Umbilical cord (tissue), 2 donors: ENCODE results near the gene SPG7. TPM values are rescaled to one million over a fixed set of nuclear protein-coding genes. Genes with fewer than 3 reads are reported as not detected.
"Not testable (repeated sequence)": the region's sequence is repeated elsewhere in the genome, so short reads cannot be mapped to it uniquely, and the experiment has no call there.

Experiments
- DNase-seq: peaks from one replicate; pipeline ENCODE4 v3.0.0-alpha.2; 2015; ENCODE audit warnings: low spot score
- total RNA-seq: library from RNA; depleted of rRNA; stranded (reverse); fragments of >200 nt; gene quantifications from one replicate; pipeline ENCODE4 v1.2.3, GENCODE V29; 2014; ENCODE audit warnings: low replicate concordance; ENCODE audit not compliant: insufficient read depth

Gene SPG7
- 121 TPM for total RNA-seq

GRCh38 chr16:89507834-89508590, at the start of gene SPG7:
SPG7 (plus strand) TSS chr16:89508403; CDS start chr16:89508418, 15 bp downstream.
- DNase-seq, result peak; percentile 93

- DNase-seq, result no peak
Measured at GRCh38 chr16:89458551-89458950, 49.7 kb upstream of the SPG7 start.

GRCh38 chr16:89458967-89459366, 49.2 kb upstream of the SPG7 start:
- DNase-seq, result no peak

- no peak for DNase-seq
Measured at GRCh38 chr16:89460556-89460955, 47.6 kb upstream of the SPG7 start.

- not testable (repeated sequence) for DNase-seq
Measured at GRCh38 chr16:89461890-89462289, 46.3 kb upstream of the SPG7 start.

GRCh38 chr16:89462639-89463038, 45.6 kb upstream of the SPG7 start:
- not testable (repeated sequence) for DNase-seq

- not testable (repeated sequence) for DNase-seq
Measured at GRCh38 chr16:89463312-89463711, 44.9 kb upstream of the SPG7 start.

- DNase-seq, result no peak
Measured at GRCh38 chr16:89466920-89467319, 41.3 kb upstream of the SPG7 start.

GRCh38 chr16:89467382-89467781, 40.8 kb upstream of the SPG7 start:
- no peak for DNase-seq

- no peak for DNase-seq
Measured at GRCh38 chr16:89472711-89473075, 35.5 kb upstream of the SPG7 start.

GRCh38 chr16:89473136-89473712, 35.0 kb upstream of the SPG7 start:
- DNase-seq, result no peak

GRCh38 chr16:89473791-89474414, 34.3 kb upstream of the SPG7 start:
- no peak for DNase-seq

GRCh38 chr16:89475144-89475543, 33.1 kb upstream of the SPG7 start:
- no peak for DNase-seq

GRCh38 chr16:89476379-89476778, 31.8 kb upstream of the SPG7 start:
- no peak for DNase-seq

- DNase-seq, result no peak
Measured at GRCh38 chr16:89476811-89477261, 31.4 kb upstream of the SPG7 start.

- no peak for DNase-seq
Measured at GRCh38 chr16:89478576-89479221, 29.5 kb upstream of the SPG7 start.

- DNase-seq, result no peak
Measured at GRCh38 chr16:89481356-89481955, 26.7 kb upstream of the SPG7 start.

GRCh38 chr16:89482150-89482816, 25.9 kb upstream of the SPG7 start:
- DNase-seq, result no peak

GRCh38 chr16:89482817-89483205, 25.4 kb upstream of the SPG7 start:
- DNase-seq, result no peak

- DNase-seq, result no peak
Measured at GRCh38 chr16:89484041-89484501, 24.1 kb upstream of the SPG7 start.
